ENCODE measurements around the gene TSGA10IP.

GRCh38 chr11:65934014-65934413 is 11.3 kb upstream of the TSGA10IP start:
- TF ChIP-seq POLR2A (IDR thresholded peaks at IDR 0.05) (no peak), CTCF (IDR thresholded peaks at IDR 0.05) (no peak)
